Measurements from ENCODE around the gene MATCAP1. TPM values are rescaled to one million over a fixed set of nuclear protein-coding genes. Genes with fewer than 3 reads are reported as not detected.

MATCAP1 gene
- total and polyA plus RNA-seq, 2 of the 13 experiments (the other 11 are each of a cell fraction or from before 2014, with no cell fraction given) = 11.2 to 24.5 TPM

DNA sequence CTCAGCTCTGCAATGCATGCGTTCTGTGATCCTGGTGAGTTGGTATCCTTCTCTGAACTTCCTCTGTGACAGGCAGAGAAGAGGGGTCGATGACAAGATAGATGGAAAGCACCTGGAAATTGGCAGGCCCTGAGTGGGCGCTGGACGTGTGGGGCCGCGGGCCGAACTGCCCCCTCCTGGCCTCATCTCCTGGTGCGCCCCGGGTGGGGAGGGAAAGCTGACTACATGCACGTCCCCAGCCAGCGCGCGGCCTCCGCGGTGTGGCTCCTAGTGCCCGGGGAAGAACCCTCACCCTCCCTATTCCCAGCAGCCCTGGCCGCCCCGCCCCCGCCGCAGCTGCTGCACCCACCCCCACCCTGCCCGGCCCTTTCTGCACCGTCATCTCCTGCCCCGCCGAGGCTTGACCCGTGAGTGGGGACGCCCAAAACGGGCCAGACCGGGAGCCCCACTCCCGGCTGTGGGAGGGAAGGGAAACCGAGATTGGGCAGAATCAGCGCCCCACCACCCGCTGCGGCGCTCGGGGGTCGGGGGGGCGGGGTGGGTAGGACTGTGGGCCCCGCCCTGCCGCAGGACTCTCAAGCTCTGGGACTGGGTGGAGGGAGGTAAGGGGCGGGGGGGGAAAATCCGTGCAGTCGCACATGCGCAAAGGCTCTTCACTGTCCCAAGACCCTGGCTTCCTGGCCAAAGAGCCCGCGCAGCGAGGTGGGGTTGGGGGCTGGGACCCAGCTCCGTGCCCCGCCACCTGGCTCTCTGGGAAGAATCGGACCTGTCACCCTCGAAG, 13.4 kb downstream of the MATCAP1 start, which contains the start of gene NOL3 (continued):
- TF ChIP-seq PHF20 (CRISPR knock-in tag; IDR thresholded peaks at IDR 0.05) (no peak; the same call in 1 of the 2 replicates), AHR (CRISPR knock-in tag; IDR thresholded peaks at IDR 0.05) (peak; percentile 92), PAX8 (CRISPR knock-in tag; IDR thresholded peaks at IDR 0.05; ENCODE audit: borderline replicate concordance) (no peak), ZNF253 (CRISPR knock-in tag; IDR thresholded peaks at IDR 0.05; ENCODE audit: borderline replicate concordance) (0 out of 2 replicates have a peak, but pooled peaks have one; percentile 68), ELF1 (CRISPR knock-in tag; IDR thresholded peaks at IDR 0.05) (0 out of 2 replicates have a peak, but pooled peaks have one; percentile 34), FOXJ3 (CRISPR knock-in tag; IDR thresholded peaks at IDR 0.05; ENCODE audit: borderline replicate concordance) (no peak), NCOR1 (IDR thresholded peaks at IDR 0.05; ENCODE audit: borderline replicate concordance, low read length) (no peak), KLF16 (CRISPR knock-in tag; IDR thresholded peaks at IDR 0.05) (peak in 1 of 2 experiments; percentile 48; a peak in 2 of 4 replicates), LCORL (IDR thresholded peaks at IDR 0.05) (0 out of 2 replicates have a peak, but pooled peaks have one; percentile 16), LCORL (CRISPR knock-in tag; IDR thresholded peaks at IDR 0.05) (peak; percentile 71), ZNF296 (CRISPR knock-in tag; conservative IDR thresholded peaks at IDR 0.05) (peak; percentile 54; the same call in 1 of the 2 replicates), PLRG1 (conservative IDR thresholded peaks at IDR 0.05) (no peak), FOXO1 (CRISPR knock-in tag; IDR thresholded peaks at IDR 0.05) (peak; percentile 67; the same call in 1 of the 2 replicates), HDAC6 (IDR thresholded peaks at IDR 0.05; ENCODE audit: low read depth, low read length) (no peak), RBFOX2 (IDR thresholded peaks at IDR 0.05; ENCODE audit: low read depth, low read length) (peak; percentile 70), MLLT10 (CRISPR knock-in tag; IDR thresholded peaks at IDR 0.05) (no peak), ZNF577 (CRISPR knock-in tag; IDR thresholded peaks at IDR 0.05; ENCODE audit: borderline replicate concordance, low read depth) (no peak), ZNF83 (CRISPR knock-in tag; IDR thresholded peaks at IDR 0.05; ENCODE audit: borderline replicate concordance) (no peak)
- TF ChIP-seq, protein P1, sequence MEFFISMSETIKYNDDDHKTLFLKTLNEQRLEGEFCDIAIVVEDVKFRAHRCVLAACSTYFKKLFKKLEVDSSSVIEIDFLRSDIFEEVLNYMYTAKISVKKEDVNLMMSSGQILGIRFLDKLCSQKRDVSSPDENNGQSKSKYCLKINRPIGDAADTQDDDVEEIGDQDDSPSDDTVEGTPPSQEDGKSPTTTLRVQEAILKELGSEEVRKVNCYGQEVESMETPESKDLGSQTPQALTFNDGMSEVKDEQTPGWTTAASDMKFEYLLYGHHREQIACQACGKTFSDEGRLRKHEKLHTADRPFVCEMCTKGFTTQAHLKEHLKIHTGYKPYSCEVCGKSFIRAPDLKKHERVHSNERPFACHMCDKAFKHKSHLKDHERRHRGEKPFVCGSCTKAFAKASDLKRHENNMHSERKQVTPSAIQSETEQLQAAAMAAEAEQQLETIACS (CRISPR knock-in tag; IDR thresholded peaks at IDR 0.05) = peak; percentile 34; the same call in 1 of the 2 replicates
- TF ChIP-seq, protein P2, sequence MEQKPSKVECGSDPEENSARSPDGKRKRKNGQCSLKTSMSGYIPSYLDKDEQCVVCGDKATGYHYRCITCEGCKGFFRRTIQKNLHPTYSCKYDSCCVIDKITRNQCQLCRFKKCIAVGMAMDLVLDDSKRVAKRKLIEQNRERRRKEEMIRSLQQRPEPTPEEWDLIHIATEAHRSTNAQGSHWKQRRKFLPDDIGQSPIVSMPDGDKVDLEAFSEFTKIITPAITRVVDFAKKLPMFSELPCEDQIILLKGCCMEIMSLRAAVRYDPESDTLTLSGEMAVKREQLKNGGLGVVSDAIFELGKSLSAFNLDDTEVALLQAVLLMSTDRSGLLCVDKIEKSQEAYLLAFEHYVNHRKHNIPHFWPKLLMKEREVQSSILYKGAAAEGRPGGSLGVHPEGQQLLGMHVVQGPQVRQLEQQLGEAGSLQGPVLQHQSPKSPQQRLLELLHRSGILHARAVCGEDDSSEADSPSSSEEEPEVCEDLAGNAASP (CRISPR knock-in tag; IDR thresholded peaks at IDR 0.05; ENCODE audit: borderline replicate concordance) = peak; percentile 9; the same call in 1 of the 2 replicates
- TF ChIP-seq, protein P3, sequence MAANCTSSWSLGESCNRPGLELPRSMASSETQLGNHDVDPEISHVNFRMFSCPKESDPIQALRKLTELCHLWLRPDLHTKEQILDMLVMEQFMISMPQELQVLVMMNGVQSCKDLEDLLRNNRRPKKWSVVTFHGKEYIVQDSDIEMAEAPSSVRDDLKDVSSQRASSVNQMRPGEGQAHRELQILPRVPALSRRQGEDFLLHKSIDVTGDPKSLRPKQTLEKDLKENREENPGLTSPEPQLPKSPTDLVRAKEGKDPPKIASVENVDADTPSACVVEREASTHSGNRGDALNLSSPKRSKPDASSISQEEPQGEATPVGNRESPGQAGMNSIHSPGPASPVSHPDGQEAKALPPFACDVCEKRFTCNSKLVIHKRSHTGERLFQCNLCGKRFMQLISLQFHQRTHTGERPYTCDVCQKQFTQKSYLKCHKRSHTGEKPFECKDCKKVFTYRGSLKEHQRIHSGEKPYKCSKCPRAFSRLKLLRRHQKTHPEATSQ (CRISPR knock-in tag; IDR thresholded peaks at IDR 0.05; ENCODE audit: borderline replicate concordance) = 0 out of 2 replicates have a peak, but pooled peaks have one; percentile 11
- TF ChIP-seq, protein P4, sequence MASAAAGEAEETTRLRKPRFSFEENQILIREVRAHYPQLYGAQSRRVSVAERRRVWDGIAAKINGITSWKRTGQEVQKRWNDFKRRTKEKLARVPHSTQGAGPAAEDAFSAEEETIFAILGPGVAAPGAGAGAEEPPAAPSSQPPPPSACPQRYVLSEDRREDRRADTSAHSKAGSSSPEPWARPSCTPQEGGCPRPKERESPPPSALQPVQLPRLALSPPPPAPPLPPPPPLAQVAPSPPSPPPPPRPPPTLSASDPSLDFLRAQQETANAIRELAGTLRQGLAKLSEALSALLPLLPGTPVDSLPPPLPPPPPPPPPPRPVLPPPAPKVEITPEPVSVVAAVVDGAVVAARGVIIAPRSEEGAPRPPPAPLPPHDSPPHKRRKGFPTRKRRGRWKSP (CRISPR knock-in tag; IDR thresholded peaks at IDR 0.05) = peak; percentile 2; the same call in 1 of the 2 replicates
- TF ChIP-seq, protein P5, sequence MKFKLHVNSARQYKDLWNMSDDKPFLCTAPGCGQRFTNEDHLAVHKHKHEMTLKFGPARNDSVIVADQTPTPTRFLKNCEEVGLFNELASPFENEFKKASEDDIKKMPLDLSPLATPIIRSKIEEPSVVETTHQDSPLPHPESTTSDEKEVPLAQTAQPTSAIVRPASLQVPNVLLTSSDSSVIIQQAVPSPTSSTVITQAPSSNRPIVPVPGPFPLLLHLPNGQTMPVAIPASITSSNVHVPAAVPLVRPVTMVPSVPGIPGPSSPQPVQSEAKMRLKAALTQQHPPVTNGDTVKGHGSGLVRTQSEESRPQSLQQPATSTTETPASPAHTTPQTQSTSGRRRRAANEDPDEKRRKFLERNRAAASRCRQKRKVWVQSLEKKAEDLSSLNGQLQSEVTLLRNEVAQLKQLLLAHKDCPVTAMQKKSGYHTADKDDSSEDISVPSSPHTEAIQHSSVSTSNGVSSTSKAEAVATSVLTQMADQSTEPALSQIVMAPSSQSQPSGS (CRISPR knock-in tag; IDR thresholded peaks at IDR 0.05) = 0 out of 2 replicates have a peak, but pooled peaks have one; percentile 2

Measured in HepG2 (cell line).